Measurements from ENCODE around the gene ERBIN. TPM values are rescaled to one million over a fixed set of nuclear protein-coding genes. Genes with fewer than 3 reads are reported as not detected.
"Not testable (repeated sequence)": the region's sequence is repeated elsewhere in the genome, so short reads cannot be mapped to it uniquely, and the experiment has no call there.

Gene ERBIN
- polyA plus RNA-seq (ENCODE audit: insufficient read length in 4 of 4) = 100 to 1,000 TPM in 3 of 4 donors, 10 to 100 TPM in 1; 67.7 to 128 (median 109) TPM

GRCh38 chr5:65926276-65926783 is at the start of gene ERBIN:
Gene ERBIN, plus strand, starts transcription at chr5:65926575. Its CDS starts 66,144 bp downstream, at chr5:65992719.
- peak in 3 of 4 donors; percentile 46 to 55 (median 53) for DNase-seq (ENCODE audit: low read depth in 4 of 4, low spot score in 3 of 4)

DNA sequence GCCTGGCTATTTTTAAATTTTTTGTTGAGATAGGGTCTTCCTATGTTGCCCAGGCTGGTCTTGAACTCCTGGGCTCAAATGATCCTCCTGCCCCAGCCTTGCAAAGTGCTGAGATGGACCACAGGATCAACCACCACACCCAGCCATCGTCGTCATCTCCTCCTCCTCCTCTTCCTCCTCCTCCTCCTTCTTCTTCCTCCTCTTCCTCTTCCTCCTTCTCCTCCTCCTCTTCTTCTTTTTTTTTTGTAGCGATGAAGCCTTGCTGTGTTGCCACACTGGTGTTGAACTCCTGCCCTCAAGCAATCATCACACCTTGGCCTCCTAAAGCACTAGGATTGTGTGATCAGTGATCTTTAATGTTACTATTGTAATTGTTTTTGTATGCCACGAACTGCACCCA is 49.4 kb upstream of the ERBIN start:
- no peak for DNase-seq (ENCODE audit: low read depth in 4 of 4, low spot score in 3 of 4)

DNA sequence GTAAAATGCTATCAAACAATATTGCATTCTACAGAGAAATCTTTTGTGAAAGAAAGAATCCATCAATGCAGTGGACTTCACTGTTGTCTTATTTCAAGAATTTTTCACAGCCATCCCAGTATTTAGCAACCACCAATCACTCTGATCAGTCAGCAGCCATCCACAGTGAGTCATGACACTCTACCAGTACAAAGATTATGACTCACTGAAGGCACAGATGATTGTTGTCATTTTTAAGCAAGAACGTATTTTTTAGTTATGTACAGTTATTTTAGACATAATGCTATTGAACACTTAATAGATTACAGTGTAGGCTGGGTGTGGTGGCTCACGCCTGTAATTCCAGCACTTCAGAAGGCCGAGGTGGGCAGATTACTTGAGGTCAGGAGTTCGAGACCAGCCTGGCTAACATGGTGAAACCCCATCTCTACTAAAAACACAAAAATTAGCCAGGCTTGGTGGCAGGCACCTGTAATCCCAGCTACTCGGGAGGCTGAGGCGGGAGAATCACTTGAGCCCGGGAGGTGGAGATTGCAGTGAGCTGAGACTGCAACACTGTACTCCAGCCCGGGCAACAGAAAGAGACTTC is 46.6 kb upstream of the ERBIN start:
- not testable (repeated sequence) for DNase-seq (ENCODE audit: low read depth in 4 of 4, low spot score in 3 of 4)

DNA sequence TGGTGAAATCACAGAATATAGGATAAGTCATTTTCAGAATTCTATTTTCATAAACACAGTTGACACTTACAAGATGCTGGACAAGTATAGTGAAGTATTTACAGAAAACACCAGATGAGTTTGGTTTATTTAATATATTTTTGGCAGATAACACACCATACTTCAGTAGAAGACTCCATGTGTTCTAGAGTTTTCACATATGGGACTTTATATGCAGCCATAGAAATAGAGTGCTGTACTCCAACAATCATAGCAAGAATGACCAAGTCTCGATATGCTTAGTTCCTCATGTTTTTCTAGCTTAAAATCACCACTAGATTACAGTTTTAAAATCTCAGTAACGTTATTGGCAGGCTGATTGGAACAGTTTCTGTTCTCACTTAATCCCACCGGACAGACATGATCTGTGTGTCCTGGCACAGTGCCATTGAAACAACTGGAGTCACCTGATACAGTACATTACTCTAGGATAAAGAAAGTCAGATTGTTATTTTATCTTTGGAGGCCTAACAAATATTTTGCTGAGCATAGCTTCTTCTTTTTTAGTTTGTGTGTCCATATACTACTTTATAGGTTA is 45.8 kb upstream of the ERBIN start:
- DNase-seq (ENCODE audit: low read depth in 4 of 4, low spot score in 3 of 4) = no peak

GRCh38 chr5:65882278-65882677 is 44.1 kb upstream of the ERBIN start:
- no peak for DNase-seq (ENCODE audit: low read depth in 4 of 4, low spot score in 3 of 4)

DNA sequence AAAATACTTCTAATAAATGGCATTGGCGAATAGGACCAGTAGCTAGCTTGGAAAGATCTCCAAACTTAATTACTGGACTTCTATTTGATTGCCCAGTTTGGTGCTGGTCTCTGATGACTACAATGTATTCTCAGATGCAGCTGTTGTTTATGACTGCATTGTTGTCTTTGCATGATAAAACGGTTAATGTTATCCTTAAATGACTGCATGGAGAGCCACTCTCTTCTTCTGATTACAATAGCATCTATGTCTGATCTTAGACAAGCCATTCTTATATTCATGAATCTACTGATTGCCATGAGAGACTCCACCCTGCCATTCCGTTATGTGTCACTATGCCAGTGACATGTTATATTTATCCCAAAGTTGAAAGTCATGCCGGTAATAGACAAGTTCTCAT is 42.9 kb upstream of the ERBIN start:
- no peak for DNase-seq (ENCODE audit: low read depth in 4 of 4, low spot score in 3 of 4)

GRCh38 chr5:65886387-65886786 is 40.0 kb upstream of the ERBIN start:
- no peak for DNase-seq (ENCODE audit: low read depth in 4 of 4, low spot score in 3 of 4)

DNA sequence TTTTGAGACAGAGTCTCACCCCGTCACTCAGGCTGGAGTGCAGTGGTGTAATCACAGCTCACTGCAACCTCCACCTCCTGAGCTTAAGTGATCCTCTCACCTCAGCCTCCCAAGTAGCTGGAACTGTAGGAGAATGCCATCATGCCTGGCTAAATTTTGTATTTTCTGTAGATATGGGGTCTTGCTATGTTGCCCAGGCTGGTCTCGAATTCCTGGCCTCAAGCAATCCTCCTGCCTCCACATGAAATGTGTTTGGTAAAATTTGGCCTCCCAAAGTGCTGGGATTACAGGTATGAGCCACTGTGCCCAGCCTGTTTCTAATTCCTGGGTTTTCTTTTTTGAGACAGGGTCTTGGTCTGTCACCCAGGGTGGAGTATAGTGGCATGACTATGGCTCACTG is 34.4 kb upstream of the ERBIN start:
- not testable (repeated sequence) for DNase-seq (ENCODE audit: low read depth in 4 of 4, low spot score in 3 of 4)

DNA sequence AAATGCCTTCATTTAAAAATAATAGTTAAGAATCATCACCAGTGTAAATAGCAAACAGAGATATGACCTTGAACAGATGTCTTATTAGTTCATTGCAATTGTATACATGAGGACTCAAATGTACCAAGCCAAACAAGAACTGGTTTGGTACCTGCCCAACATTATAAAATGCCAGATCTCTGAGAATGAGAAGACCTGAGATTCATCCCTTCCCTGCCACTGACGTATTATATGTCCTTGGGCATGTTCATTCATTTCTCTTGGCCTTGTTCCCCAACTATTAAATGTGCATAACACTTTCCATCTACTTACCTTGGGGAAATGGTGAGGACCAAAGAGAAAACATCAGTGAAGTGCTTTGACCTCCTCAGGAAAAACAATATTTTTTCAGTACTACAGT is 33.6 kb upstream of the ERBIN start:
- no peak for DNase-seq (ENCODE audit: low read depth in 4 of 4, low spot score in 3 of 4)

- no peak for DNase-seq (ENCODE audit: low read depth in 4 of 4, low spot score in 3 of 4)
Measured at GRCh38 chr5:65893749-65894430, 32.5 kb upstream of the ERBIN start.

GRCh38 chr5:65895891-65896290 is 30.5 kb upstream of the ERBIN start:
- no peak for DNase-seq (ENCODE audit: low read depth in 4 of 4, low spot score in 3 of 4)

GRCh38 chr5:65900746-65901145 is 25.6 kb upstream of the ERBIN start:
- no peak for DNase-seq (ENCODE audit: low read depth in 4 of 4, low spot score in 3 of 4)

DNA sequence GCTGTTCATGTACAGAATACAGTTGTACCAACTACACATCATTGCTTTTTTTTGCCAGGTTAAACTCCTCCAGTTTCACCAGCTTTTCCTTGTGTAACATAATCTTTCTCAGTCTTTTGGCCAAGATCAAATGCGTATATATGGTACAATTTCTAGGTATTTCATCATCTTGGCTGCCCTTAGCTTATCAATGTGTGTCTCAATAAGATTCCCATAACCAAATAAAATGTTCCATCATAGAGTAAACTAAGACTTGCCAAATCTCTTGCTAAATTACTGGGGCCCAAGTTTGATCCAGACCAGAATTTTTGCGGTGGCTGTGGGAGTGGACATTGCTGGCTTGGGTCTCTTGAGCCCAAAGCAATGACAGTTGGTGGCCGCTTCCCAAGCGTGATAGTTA is 24.3 kb upstream of the ERBIN start:
- DNase-seq (ENCODE audit: low read depth in 4 of 4, low spot score in 3 of 4) = no peak

DNA sequence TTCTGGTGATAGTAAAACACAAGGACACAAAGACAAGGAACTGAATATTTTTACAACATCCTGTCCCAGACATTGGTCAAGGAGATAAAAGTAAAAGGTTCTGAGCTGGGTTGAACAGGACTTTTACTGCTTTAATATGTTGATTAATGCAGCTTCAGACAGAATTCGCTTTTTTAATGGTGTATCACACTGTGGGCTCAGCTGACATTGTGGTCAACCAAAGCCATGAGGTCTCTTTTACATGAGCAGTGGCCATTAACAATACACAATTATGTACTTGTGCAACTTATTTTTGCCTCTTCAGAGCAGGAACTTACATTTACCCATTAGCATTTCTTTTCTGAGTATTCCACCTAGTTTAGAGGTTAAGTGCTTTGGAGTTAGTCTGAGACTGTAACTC is 22.8 kb upstream of the ERBIN start:
- DNase-seq (ENCODE audit: low read depth in 4 of 4, low spot score in 3 of 4) = no peak

DNA sequence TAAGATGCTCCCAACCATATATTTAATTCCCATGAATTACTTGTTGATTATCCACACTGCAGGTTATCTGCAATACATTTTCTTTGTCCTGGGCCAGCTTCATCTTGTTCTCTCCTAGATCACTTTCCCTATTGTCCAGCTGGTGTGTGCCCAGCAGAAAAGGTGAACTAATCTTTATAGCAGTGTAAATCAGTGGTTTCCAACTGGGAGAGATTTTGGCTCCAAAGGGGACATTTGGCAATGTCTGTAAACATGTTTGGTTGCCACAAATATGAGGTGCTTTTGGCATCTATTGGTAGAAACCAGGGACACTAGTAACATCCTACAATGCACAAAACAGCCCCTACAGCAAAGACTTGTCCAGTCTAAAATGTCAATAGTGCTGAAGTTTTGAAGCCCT is 20.1 kb upstream of the ERBIN start:
- DNase-seq (ENCODE audit: low read depth in 4 of 4, low spot score in 3 of 4) = no peak

DNA sequence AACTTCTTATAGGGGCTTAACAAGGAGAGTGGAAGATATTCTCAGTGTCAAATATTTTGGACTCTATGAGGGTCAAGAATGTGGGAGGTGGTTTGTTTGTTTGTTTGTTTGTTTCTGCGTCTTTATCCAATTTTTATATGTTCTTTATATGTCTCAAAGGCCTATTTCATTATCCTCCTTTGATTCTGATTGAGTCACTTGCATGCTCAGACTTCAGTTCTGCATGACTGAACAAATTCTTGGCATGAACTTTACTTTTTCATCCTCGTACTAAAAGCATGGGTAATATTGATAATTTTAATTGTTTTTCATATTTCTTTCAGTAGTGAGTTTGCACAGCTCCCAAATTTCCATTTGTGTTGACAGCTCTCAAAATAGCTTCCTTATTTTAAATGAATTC is 19.2 kb upstream of the ERBIN start:
- no peak for DNase-seq (ENCODE audit: low read depth in 4 of 4, low spot score in 3 of 4)

- no peak for DNase-seq (ENCODE audit: low read depth in 4 of 4, low spot score in 3 of 4)
Measured at GRCh38 chr5:65910711-65911110, 15.7 kb upstream of the ERBIN start.

DNA sequence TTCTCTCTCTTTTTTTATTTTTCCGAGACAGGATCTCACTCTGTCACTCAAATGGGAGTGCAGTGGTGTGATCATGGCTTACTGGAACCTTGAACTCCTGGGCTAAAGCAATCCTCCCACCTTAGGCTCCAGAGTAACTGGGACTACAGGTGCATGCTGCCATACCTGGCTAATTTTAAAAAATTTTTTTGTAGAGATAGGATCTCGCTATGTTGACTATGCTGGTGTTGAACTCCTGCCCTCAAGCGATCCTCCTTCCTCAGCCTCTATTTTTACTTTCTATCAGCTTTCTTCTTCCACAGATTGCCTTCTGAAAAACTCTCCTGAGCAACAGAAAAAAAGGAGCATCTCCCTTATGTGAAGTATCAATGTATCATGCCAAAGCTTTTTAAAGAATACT is 14.1 kb upstream of the ERBIN start:
- no peak for DNase-seq (ENCODE audit: low read depth in 4 of 4, low spot score in 3 of 4)

GRCh38 chr5:65913519-65913918 is 12.9 kb upstream of the ERBIN start:
- DNase-seq (ENCODE audit: low read depth in 4 of 4, low spot score in 3 of 4) = no peak

DNA sequence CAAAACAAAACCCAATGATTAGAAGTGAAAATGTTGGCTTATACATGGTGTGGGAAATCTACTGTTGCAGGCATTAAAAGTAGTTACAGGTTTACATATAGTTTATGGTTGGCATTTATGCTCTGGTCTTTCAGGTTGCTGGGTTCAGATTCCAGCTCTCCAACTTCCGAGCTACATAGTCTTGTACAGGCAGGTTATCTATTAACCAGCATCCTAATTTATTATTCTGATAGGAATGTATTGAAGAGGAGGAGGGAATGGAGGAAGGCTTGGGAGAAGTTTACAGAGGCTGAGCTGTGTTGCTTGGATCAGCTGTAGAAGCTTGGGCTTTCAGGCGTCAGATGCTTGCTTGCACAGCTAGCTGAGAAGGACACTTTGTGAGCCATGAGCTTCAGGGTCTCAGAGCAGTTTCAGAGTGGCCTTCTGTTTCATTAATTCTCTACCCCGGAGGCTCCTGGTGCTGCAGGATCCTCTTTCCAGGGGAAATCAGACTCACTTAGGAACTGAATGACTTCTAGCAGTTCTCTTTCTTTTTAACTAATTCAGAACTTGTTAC is 11.7 kb upstream of the ERBIN start:
- DNase-seq (ENCODE audit: low read depth in 4 of 4, low spot score in 3 of 4) = peak in 1 of 4 donors; percentile 30

GRCh38 chr5:65915661-65916060 is 10.7 kb upstream of the ERBIN start:
- DNase-seq (ENCODE audit: low read depth in 4 of 4, low spot score in 3 of 4) = not testable (repeated sequence)

DNA sequence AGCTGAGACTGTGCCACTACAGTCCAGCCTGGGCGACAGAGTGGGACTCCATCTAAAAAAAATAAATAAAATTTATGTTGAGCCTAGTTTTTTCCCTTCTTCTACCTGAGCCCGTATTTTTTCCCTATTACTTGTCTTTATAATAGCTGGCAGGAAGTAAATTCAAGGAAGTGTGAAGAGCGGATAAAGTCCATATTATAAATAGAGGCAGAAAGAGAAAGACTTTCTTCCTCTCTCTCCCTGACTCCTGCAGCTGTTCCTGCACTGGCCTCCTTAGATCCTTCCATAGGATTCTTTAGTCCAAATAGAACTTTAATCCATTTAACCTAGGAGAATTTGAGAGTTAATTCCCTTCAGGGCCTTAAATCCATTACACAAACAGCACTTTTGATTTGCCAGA is 10.3 kb upstream of the ERBIN start:
- DNase-seq (ENCODE audit: low read depth in 4 of 4, low spot score in 3 of 4) = no peak

Data from left renal pelvis (tissue), 4 donors.